GM18502 (cell line): ENCODE measurements around the gene NKAPD1.
A peak's percentile ranks its signal among the peaks of the same experiment; 100 is the strongest.
"Not testable (repeated sequence)": the region's sequence is repeated elsewhere in the genome, so short reads cannot be mapped to it uniquely, and the experiment has no call there.

Source experiments
- ATAC-seq: cut with Tn5 transposase; IDR thresholded peaks from one replicate; pipeline ENCODE4 v1.9.1; 2021; ENCODE audit warnings: mild to moderate bottlenecking; ENCODE audit not compliant: unreplicated experiment, poor library complexity

NKAPD1 gene

GRCh38 chr11:112073941-112074811 lies at the start of gene NKAPD1, which contains the start of gene PIH1D2:
Gene NKAPD1, plus strand, starts transcription at chr11:112074299. Its CDS starts 1,276 bp downstream, at chr11:112075575.
Gene PIH1D2, minus strand, starts transcription at chr11:112074017. Its CDS starts 843 bp downstream, at chr11:112073174.
- peak; percentile 92 for ATAC-seq

- ATAC-seq: peak; percentile 73
Measured at GRCh38 chr11:112024773-112025678, 49.1 kb upstream of the NKAPD1 start, which contains the start of gene DLAT. Gene DLAT, plus strand, starts transcription at chr11:112025408. Its CDS starts 65 bp downstream, at chr11:112025473.

GRCh38 chr11:112025707-112026106 lies 48.4 kb upstream of the NKAPD1 start:
- no peak for ATAC-seq

GRCh38 chr11:112026784-112027410 lies 47.2 kb upstream of the NKAPD1 start:
- not testable (repeated sequence) for ATAC-seq

- no peak for ATAC-seq
Measured at GRCh38 chr11:112029460-112029859, 44.6 kb upstream of the NKAPD1 start.

DNA sequence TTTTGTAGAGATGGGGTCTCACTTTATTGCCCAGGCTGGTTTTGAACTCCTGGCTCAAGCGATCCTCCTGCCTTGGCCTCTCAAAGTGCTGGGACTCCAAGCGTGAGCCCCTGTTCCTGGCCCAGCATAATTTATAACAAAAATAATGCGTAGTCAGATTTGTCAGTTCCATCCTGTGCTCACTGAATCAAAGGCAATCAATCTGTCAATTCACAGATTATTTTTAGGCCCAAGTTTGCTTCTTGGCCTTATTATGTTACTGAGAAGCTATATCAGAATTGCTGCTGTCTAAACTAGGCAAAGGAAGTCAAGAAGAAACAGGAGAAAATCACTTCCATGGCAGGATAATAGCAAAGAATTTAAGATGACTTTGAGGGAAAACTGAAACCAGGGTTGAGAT lies 40.2 kb upstream of the NKAPD1 start:
- no peak for ATAC-seq

- ATAC-seq: no peak
Measured at GRCh38 chr11:112037527-112037926, 36.6 kb upstream of the NKAPD1 start.

DNA sequence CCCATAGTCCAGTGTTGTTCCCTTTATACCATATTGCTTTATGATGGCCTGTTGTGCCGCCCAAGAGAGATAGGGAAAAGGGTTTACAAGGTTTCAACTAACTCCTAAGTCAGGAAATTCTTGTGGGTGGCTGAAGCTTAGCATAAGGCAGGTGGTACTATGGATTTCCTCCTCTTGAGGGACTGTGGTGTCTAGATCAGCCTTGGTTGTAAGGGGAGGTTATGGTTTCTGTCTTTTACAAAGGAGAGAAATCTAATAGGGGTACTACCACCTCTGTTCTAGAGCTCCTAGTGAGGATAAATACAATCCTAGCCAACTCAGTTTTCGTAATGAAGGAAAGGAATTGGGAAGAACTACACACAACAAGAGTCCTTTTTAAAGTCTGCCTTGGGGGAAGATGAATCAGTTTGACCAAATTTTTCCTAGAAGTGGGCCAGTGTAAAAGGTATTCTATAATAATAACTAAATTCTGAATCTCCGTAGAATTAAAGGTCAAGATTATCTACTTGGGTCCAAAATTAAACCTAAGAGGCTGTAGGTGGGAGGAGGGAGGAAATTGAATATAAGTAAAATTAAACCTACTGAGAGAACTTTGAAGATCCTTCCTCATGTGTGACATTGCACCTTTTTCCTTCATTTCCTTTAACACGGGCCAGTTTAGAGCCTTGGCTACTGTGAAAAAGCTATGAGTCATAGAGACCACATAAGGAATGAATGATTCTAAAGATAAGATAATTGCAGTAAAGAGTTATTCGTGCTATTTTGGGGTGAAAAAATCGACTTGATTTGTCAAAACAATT lies 31.7 kb upstream of the NKAPD1 start:
- ATAC-seq: no peak

GRCh38 chr11:112042961-112043304 lies 31.2 kb upstream of the NKAPD1 start:
- ATAC-seq: no peak

DNA sequence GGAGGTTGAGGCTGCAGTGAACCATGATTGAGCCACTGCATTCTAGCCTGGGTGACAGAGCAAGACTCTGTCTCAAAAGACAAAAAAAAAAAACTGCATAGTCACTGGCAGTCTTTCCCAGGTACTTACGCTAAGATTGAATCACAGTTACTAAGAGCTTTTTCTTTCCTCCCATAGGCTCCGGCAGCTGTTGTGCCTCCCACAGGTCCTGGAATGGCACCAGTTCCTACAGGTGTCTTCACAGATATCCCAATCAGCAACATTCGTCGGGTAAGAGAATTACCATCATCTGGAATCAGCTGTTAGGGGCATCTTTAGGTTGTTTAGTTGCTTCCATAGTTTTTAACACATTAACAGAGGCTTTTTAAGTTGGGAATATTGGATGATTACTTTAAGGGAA lies 29.1 kb upstream of the NKAPD1 start:
- ATAC-seq: no peak

DNA sequence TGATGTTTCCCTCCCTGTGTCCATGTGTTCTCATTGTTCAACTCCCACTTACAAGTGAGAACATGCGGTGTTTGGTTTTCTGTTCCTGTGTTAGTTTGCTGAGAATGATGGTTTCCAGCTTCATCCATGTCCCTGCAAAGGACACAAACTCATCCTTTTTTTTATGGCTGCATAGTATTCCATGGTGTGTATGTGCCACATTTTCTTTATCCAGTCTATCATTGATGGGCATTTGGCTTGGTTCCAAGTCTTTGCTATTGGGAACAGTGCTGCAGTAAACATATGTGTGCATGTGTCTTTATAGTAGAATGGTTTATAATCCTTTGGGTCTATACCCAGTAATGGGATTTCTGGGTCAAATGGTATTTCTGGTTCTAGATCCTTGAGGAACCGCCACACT lies 27.5 kb upstream of the NKAPD1 start:
- ATAC-seq: not testable (repeated sequence)

DNA sequence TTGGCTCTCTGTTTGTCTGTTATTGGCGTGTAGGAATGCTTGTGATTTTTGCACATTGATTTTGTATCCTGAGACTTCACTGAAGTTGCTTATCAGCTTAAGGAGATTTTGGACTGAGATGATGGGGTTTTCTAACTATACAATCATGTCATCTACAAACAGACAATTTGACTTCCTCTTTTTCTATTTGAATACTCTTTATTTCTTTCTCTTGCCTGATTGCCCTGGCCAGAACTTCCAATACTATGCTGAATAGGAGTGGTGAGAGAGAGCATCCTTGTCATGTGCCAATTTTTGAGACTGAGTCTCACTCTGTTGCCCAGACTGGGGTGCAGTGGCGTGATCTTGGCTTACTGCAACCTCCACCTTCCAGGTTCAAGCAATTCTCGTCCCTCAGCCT lies 25.8 kb upstream of the NKAPD1 start:
- not testable (repeated sequence) for ATAC-seq

DNA sequence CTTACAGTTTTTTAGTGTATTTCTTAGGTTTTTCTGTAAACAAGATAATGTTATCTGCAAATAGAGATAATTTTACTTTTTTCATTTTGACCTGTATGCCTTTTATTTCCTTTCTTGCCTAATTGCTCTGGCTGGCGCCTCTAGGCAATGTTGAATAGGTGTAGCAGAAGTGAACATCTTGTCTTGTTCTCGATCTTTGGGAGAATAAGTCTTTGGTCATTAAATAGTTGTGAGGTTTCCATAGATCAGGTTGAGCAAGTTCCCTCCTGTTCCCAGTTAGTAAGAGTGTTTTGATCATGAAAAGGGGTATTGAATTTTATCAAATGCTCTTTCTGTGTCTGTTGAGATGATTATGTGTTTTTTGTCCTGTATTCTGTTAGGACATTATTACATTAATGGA lies 24.3 kb upstream of the NKAPD1 start:
- no peak for ATAC-seq

DNA sequence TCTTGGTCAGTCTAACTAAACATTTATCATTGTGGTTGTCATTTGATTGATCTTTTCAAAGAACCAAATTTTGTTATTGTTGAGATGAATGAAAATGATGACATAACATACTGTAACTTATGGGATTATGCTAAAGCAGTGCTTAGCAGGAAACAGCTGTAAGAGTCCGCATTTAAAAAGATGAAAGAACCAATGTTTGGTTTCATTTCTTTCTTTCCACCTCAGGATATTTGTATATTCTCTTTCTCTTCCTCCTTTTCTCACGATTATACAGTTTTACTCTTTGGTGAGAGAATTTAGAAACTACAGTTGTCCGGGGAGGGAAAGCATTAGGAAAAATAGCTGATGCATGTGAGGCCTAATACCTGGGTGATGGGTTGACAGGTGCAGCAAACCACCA lies 23.4 kb upstream of the NKAPD1 start:
- ATAC-seq: peak; percentile 85

GRCh38 chr11:112051768-112052167 lies 22.3 kb upstream of the NKAPD1 start:
- ATAC-seq: no peak

DNA sequence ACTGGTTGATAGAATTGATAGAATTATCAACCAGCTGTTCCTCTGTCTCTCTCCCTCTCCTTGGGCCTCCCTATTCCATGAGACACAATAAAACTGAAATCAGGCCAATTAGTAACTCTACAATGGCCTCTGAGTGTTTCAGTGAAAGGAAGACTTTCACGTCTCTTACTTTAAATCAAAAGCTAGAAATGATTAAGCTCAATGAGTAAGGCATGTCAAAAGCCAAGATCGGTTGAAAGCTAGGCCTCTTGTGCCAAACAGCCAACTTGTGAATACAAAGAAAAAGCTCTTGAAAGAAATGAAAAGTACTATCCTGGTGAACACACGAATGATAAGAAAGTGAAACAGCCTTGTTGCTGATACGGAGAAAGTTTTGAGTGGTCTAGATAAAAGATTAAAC lies 16.9 kb upstream of the NKAPD1 start:
- ATAC-seq: no peak

DNA sequence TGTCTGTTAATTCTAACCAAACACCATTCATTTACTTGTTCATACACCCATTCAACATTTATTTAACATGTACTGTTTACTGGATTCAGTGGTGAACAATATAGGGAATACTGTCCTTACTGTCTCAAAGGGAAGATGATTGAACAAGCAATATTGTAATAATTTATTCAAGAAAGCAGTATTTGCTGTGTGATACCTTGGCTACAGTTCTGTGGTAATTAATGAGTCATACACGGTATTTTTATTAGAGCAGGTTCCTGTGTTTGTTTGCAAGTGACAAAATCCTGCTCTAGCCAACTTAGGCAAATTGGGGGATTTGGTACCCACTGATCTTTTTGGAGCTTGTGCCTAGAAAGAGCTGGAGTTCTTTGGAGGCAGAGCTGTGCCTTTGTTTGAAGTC lies 16.0 kb upstream of the NKAPD1 start:
- no peak for ATAC-seq

- ATAC-seq: no peak
Measured at GRCh38 chr11:112062923-112063322, 11.2 kb upstream of the NKAPD1 start.

GRCh38 chr11:112082729-112083128 lies 8.6 kb downstream of the NKAPD1 start:
- ATAC-seq: no peak
